ENCODE results near the gene ZBTB5. TPM values are rescaled to one million over a fixed set of nuclear protein-coding genes. Genes with fewer than 3 reads are reported as not detected.

The ZBTB5 gene
- total RNA-seq, 1 donor from 2014 or later: 11.3 TPM

GRCh38 chr9:37466037-37466709 is 923 bp upstream of the ZBTB5 start:
- Mint-ChIP-seq H3K36me3 (ENCODE audit: low read depth, unreplicated experiment) (no peaks in the 10 kb centered on the region), H3K9me3 (ENCODE audit: unreplicated experiment) (no peaks in the 10 kb centered on the region), H3K27ac (ENCODE audit: unreplicated experiment) (peak overlapping the region; percentile 95), H3K4me1 (ENCODE audit: low read depth, unreplicated experiment) (peaks cover 10% of the 10 kb centered on the region), H3K4me3 (ENCODE audit: unreplicated experiment) (peak overlapping the region; percentile 99), H3K27me3 (ENCODE audit: low read depth, unreplicated experiment) (no peaks in the 10 kb centered on the region)
- TF ChIP-seq CTCF (IDR thresholded peaks at IDR 0.05; ENCODE audit: insufficient read depth, low read depth, low read length) (no peak), EZH2 (IDR thresholded peaks at IDR 0.05; ENCODE audit: insufficient read depth, low read length) (no peak)
- DNase-seq (ENCODE audit: low read depth): peak; percentile 68
- peaks cover 35% of the 10 kb centered on the region for H3K79me2 ChIP-seq (ENCODE audit: insufficient read depth, low read length)
- peak overlapping the region; percentile 95 for H2AFZ ChIP-seq (ENCODE audit: low read depth, low read length)
- peak overlapping the region; percentile 99 for H3K4me2 ChIP-seq (ENCODE audit: low read length)
- H3K27me3 ChIP-seq (ENCODE audit: insufficient read depth, low read length): no peaks in the 10 kb centered on the region
- no peaks in the 10 kb centered on the region for H3K36me3 ChIP-seq (ENCODE audit: insufficient read depth, low read length)
- H3K9ac ChIP-seq (ENCODE audit: low read length): peak overlapping the region; percentile 90
- FAIRE-seq: no peak
- peak overlapping the region; percentile 92 for H3K27ac ChIP-seq (ENCODE audit: low read depth, low read length)
- no peaks in the 10 kb centered on the region for H3K9me3 ChIP-seq (ENCODE audit: insufficient read depth, low read depth, low read length)
- H3K4me1 ChIP-seq (ENCODE audit: insufficient read depth, low read length): peaks cover 20% of the 10 kb centered on the region
- H4K20me1 ChIP-seq (ENCODE audit: insufficient read depth, low read length): peaks cover 27% of the 10 kb centered on the region
- H3K4me3 ChIP-seq (ENCODE audit: insufficient read depth, low read depth, low read length): peak overlapping the region; percentile 84

- peak overlapping the region; percentile 79 for H2AFZ ChIP-seq (ENCODE audit: low read depth, low read length)
- peaks cover 38% of the 10 kb centered on the region for H4K20me1 ChIP-seq (ENCODE audit: insufficient read depth, low read length)
- TF ChIP-seq EZH2 (IDR thresholded peaks at IDR 0.05; ENCODE audit: insufficient read depth, low read length) (no peak), CTCF (IDR thresholded peaks at IDR 0.05; ENCODE audit: insufficient read depth, low read depth, low read length) (no peak)
- Mint-ChIP-seq H3K4me1 (ENCODE audit: low read depth, unreplicated experiment) (peaks cover 8% of the 10 kb centered on the region), H3K4me3 (ENCODE audit: unreplicated experiment) (peak overlapping the region; percentile 99), H3K36me3 (ENCODE audit: low read depth, unreplicated experiment) (peaks cover 5% of the 10 kb centered on the region), H3K27me3 (ENCODE audit: low read depth, unreplicated experiment) (no peaks in the 10 kb centered on the region), H3K9me3 (ENCODE audit: unreplicated experiment) (no peaks in the 10 kb centered on the region), H3K27ac (ENCODE audit: unreplicated experiment) (peak overlapping the region; percentile 95)
- H3K27me3 ChIP-seq (ENCODE audit: insufficient read depth, low read length): no peaks in the 10 kb centered on the region
- H3K36me3 ChIP-seq (ENCODE audit: insufficient read depth, low read length): no peaks in the 10 kb centered on the region
- peaks cover 49% of the 10 kb centered on the region for H3K79me2 ChIP-seq (ENCODE audit: insufficient read depth, low read length)
- peaks cover 20% of the 10 kb centered on the region for H3K4me1 ChIP-seq (ENCODE audit: insufficient read depth, low read length)
- H3K9ac ChIP-seq (ENCODE audit: low read length): peak overlapping the region; percentile 90
- H3K4me3 ChIP-seq (ENCODE audit: insufficient read depth, low read depth, low read length): peak overlapping the region; percentile 84
- DNase-seq (ENCODE audit: low read depth): peak; percentile 56
- FAIRE-seq: no peak
- peak overlapping the region; percentile 87 for H3K4me2 ChIP-seq (ENCODE audit: low read length)
- H3K27ac ChIP-seq (ENCODE audit: low read depth, low read length): peak overlapping the region; percentile 96
- no peaks in the 10 kb centered on the region for H3K9me3 ChIP-seq (ENCODE audit: insufficient read depth, low read depth, low read length)
Measured at GRCh38 chr9:37464426-37465248, 613 bp downstream of the ZBTB5 start.

Data from astrocyte (in vitro differentiated cells and primary cell).